ENCODE results near the gene LRFN4. TPM values are rescaled to one million over a fixed set of nuclear protein-coding genes. Genes with fewer than 3 reads are reported as not detected.
A peak's percentile ranks its signal among the peaks of the same experiment; 100 is the strongest.

The LRFN4 gene
- total RNA-seq, 6 experiments from 2014 or later, result 0.48 to 4.7 (median 1.1) TPM

DNA sequence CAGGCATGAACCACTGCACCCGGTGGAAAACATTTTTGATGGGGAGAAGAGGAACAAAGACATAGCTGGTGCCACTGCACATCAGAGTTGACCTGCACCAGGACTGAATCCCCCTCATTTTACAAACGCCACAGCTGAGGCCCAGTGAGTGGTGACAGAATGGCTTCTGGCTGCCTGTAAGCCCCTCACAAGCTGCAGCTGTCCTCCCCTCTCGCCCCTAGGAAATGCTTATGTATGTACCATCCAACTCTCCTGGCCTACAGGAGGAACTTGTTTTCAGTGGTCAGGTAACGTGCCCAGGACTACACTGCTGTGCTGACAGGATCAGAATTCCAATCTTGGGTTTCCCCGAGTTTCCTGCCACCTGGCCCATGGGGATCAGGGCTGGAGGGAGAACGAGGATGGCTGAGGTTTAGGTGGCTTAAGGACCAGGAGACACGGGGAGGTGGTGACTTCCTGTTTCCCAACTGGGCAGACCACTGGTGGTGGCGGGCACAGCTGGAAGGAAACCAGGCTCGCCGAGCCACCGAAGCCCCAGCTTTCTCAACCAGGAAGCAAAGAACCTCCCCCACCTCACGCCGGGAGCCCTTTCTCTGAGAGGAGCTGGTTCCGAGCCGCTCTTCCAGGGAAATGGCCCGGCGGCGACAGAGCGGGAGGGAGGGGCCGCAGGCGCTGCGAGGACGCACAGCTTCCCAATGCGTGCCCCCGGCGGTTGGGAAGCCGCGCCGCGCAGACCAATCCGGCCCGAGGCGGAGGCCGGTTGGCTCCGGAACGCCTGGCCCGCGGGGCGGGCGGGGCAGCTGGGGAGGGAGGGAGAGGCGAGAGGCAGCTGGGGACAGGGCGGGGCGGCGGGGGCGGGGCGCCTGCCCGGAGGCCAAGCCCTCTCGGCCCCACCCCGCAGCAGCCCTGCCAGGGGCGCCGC lies 1.0 kb upstream of the LRFN4 start:
- WGBS (ENCODE audit: insufficient coverage, low coverage, low lambda C conversion rate, missing lambda C conversion rate), result 40% methylated on average over 4 of the region's 51 CpGs
- Histone ChIP-seq H3K4me1 (peaks cover 0 to 9% (median 0%) of the 10 kb centered on the region in 4 donors), H3K36me3 (peaks cover 0 to 28% (median 9%) of the 10 kb centered on the region in 4 donors), H3K27ac (peak overlapping the region; percentile 41 to 67 (median 53)), H3K4me3 (peak overlapping the region; percentile 30 to 54 (median 47)), H3K9me3 (no peaks in the 10 kb centered on the region), H3K27me3 (no peaks in the 10 kb centered on the region)
- TF ChIP-seq, protein P1, sequence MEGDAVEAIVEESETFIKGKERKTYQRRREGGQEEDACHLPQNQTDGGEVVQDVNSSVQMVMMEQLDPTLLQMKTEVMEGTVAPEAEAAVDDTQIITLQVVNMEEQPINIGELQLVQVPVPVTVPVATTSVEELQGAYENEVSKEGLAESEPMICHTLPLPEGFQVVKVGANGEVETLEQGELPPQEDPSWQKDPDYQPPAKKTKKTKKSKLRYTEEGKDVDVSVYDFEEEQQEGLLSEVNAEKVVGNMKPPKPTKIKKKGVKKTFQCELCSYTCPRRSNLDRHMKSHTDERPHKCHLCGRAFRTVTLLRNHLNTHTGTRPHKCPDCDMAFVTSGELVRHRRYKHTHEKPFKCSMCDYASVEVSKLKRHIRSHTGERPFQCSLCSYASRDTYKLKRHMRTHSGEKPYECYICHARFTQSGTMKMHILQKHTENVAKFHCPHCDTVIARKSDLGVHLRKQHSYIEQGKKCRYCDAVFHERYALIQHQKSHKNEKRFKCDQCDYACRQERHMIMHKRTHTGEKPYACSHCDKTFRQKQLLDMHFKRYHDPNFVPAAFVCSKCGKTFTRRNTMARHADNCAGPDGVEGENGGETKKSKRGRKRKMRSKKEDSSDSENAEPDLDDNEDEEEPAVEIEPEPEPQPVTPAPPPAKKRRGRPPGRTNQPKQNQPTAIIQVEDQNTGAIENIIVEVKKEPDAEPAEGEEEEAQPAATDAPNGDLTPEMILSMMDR (IDR thresholded peaks at IDR 0.05), result no peak
- TF ChIP-seq POLR2A (IDR thresholded peaks at IDR 0.05), result peak; percentile 16
- DNase-seq (peak; percentile 87 to 92 (median 90)), ATAC-seq (peak; percentile 52 to 79 (median 62))
- intact Hi-C loops (cut with DNase I), result loop anchor here in 1 of 2 donors (10.0 kb wide), 1 partner anchor 89 kb away; no protein-coding TSS in a partner anchor

DNA sequence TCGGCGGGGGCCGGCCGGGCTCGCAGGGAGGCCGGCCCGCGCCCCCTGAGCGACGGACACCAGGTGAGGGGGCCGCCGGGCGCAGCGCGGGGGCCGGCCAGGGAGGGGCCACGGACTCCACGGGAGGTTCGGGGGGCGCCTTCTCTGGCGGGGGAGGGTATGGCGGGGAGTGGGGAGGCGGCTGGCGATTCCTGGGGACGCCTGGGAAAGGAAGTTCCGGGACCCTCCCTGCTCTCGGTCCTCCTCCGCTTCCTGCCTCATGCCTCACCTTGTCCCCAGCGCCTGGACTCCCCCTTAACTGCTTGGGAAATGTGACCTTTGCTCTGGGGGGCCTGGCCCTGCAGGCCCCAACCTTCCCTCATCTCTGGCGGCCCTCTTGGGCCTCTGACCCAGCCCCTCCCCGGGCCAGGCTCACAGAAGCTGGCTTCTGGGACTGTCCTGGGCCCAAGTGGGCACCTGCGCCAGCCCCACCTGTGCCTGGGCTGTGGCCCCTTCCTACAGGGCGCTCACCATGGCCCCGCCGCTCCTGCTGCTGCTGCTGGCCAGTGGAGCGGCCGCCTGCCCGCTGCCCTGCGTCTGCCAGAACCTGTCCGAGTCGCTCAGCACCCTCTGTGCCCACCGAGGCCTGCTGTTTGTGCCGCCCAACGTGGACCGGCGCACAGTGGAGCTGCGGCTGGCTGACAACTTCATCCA lies 516 bp downstream of the LRFN4 start:
- WGBS (ENCODE audit: insufficient coverage, low coverage, low lambda C conversion rate, missing lambda C conversion rate), result no CpG with 5 or more reads among the region's 47 CpGs
- Histone ChIP-seq H3K9me3 (no peaks in the 10 kb centered on the region), H3K4me3 (peak overlapping the region in 1 of 3 donors; percentile 54), H3K27ac (no peak overlapping the region), H3K36me3 (peaks cover 0 to 25% (median 6%) of the 10 kb centered on the region in 4 donors), H3K27me3 (no peaks in the 10 kb centered on the region), H3K4me1 (peaks cover 0 to 9% (median 0%) of the 10 kb centered on the region in 4 donors)
- peak in 2 of 3 donors; percentile 27 to 55 for DNase-seq
- TF ChIP-seq, protein P1 (IDR thresholded peaks at IDR 0.05), result no peak
- no peak for TF ChIP-seq POLR2A (IDR thresholded peaks at IDR 0.05)
- peak in 1 of 4 donors; percentile 1 for ATAC-seq
- intact Hi-C loops (cut with DNase I), result loop anchor here in 1 of 2 donors (10.0 kb wide), 1 partner anchor 87 kb away; no protein-coding TSS in a partner anchor

DNA sequence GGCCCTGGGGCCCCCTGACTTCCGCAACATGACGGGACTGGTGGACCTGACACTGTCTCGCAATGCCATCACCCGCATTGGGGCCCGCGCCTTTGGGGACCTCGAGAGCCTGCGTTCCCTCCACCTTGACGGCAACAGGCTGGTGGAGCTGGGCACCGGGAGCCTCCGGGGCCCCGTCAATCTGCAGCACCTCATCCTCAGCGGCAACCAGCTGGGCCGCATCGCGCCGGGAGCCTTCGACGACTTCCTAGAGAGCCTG lies 992 bp downstream of the LRFN4 start:
- no peak for ATAC-seq
- peaks cover 0 to 9% (median 0%) of the 10 kb centered on the region in 4 donors for H3K4me1 ChIP-seq

More for the DNA sequence above, 992 bp downstream of the LRFN4 start:
- WGBS (ENCODE audit: insufficient coverage, low coverage, low lambda C conversion rate, missing lambda C conversion rate), result no CpG with 5 or more reads among the region's 19 CpGs
- intact Hi-C loops (cut with DNase I), result loop anchor here in 1 of 2 donors (10.0 kb wide), 1 partner anchor 87 kb away; no protein-coding TSS in a partner anchor
- no peaks in the 10 kb centered on the region for H3K9me3 ChIP-seq
- no peak overlapping the region for H3K4me3 ChIP-seq
- no peak overlapping the region for H3K27ac ChIP-seq
- TF ChIP-seq, protein P1 (IDR thresholded peaks at IDR 0.05), result no peak
- TF ChIP-seq POLR2A (IDR thresholded peaks at IDR 0.05), result no peak
- peak in 1 of 3 donors; percentile 41 for DNase-seq
- H3K36me3 ChIP-seq, result peaks cover 0 to 28% (median 8%) of the 10 kb centered on the region in 4 donors
- H3K27me3 ChIP-seq, result no peaks in the 10 kb centered on the region
